Putamen (tissue), 1 donor: ENCODE results near the gene TUBB1.
"Not testable (repeated sequence)": the region's sequence is repeated elsewhere in the genome, so short reads cannot be mapped to it uniquely, and the experiment has no call there.

ENCODE experiments used
- DNase-seq: peaks from one replicate; pipeline ENCODE4 v3.0.0-alpha.2; 2016; ENCODE audit warnings: low spot score

The TUBB1 gene

GRCh38 chr20:59006167-59006863 lies 12.9 kb upstream of the TUBB1 start:
- DNase-seq, result no peak

GRCh38 chr20:59006864-59007664 lies 12.2 kb upstream of the TUBB1 start, which contains the start of gene CTSZ:
CTSZ (minus strand) TSS chr20:59007254; CDS start chr20:59007128, 126 bp downstream.
- DNase-seq, result no peak

- no peak for DNase-seq
Observed at GRCh38 chr20:59007665-59008511, 11.3 kb upstream of the TUBB1 start.

- no peak for DNase-seq
Observed at GRCh38 chr20:59008715-59009336, 10.4 kb upstream of the TUBB1 start.

- DNase-seq, result no peak
Observed at GRCh38 chr20:59010321-59010994, 8.8 kb upstream of the TUBB1 start.

- DNase-seq, result no peak
Observed at GRCh38 chr20:59010995-59011873, 8.0 kb upstream of the TUBB1 start.

DNA sequence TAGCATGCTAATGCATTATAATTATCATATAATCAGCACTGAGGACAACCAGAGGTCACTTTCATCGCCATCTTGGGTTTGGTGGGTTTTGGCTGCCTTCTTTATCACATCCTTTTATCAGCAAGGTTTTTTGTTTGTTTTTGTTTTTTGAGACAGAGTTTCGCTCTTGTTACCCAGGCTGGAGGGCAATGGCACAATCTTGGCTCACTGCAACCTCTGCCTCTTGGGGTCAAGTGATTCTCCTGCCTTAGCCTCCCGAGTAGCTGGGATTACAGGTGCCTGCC lies 7.4 kb upstream of the TUBB1 start:
- DNase-seq, result not testable (repeated sequence)

DNA sequence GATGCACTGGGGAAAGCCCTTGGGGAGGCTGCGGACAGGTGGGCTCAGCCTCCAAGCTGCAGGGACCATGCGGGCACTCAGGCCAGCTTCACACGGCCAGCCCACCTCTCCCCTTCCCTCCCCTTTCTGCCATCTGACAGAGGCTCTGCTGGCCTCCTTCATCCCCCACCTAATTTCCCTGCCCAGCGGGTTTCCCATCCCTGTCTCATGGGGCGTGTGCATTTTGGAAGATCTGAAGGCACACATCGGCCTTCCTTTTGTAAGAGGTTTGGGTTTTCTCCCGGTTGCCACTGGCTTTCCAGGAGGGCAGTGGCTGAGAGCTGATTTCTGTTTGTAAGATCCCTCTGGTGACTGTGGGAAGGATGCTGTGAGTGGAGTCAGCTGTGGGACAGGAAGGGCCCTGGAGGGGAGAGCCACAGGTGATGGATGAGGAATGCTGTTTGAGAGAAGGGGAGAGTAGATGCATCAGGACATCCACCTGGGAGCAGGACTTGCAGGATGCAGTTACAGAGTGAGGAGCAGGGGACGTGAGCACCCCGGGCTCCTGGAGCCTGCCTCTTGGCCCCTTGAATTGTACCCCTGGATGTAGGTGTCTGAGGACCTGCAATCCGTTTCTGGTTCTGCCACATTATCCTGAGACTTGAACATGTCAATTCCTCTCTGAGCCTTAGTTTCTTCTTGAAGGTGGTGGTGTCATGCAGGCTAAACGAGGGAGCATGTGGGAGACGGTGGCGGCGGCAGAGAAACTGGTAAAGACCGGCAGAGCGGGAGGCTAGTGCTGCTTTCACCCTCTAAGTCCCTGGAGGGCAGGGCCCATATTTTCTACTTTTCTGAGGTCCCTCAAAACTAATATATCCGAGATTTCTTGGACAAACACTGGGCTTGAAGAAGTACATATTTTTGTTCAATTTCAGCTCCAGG lies 5.9 kb upstream of the TUBB1 start:
- no peak for DNase-seq

DNA sequence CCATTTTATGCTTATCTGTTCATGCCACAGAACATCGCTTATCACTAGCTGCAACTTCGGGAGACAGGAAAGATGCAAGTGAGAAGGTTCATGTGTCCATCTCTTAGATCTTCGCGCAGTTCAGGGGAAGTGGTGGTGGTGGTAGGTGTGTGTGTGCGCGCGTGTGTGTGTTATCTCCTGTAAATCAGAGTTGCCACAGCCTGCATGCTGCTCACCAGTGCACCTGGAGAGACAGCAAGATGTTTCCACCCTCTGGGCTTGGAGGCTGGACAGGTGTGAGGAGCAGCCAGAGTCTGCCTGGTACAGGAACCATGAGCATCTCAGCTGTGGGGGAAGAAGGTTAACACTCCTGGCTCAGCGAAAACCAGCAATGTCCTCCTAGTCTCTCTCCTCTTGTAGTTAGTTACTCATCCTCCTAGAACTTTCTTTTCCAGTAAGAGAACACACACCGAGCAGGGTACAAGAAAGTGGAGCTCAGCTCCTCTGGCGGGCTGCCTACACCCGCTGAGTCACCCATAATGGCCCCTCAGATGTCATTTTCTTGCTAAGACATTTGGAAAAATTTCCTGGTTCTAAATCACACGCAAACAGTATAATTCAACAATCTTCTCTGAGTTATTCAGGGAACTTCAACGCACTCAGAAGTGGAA lies 5.1 kb upstream of the TUBB1 start:
- peak; percentile 54 for DNase-seq

DNA sequence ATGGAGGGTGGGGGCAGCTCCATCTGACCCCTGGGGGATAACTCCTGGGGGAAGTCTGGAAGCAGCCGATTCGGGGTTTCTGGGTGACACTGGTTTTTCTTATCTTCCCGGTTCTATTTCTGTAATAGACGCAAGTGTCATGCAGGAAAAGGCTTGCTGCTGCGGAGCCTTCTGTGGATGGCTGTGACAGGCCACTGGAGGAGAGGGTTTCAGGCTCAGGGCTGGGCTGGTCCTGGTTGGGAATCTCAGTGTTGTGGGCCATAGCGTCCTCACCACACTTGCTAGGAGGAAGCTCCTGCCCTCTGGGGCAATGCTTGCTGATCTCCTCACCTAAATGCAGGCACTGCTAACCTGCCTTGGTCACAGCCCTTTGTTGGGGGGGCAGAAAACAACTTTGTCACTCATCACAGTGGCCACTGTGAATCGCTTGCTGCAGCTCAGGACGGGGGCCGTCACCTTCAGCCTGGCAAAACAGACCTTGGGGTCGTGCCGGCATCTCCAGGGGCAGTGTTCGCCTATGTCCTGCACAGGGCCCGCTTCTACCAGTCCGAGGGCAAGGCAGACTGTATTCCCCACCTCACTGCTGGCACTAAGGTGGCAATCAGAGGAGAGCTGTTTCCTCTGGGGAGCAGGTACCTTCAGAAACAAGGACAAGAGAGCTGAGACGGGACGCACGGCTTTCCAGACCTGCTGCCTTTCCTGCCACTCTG lies 4.4 kb upstream of the TUBB1 start:
- DNase-seq, result no peak

DNA sequence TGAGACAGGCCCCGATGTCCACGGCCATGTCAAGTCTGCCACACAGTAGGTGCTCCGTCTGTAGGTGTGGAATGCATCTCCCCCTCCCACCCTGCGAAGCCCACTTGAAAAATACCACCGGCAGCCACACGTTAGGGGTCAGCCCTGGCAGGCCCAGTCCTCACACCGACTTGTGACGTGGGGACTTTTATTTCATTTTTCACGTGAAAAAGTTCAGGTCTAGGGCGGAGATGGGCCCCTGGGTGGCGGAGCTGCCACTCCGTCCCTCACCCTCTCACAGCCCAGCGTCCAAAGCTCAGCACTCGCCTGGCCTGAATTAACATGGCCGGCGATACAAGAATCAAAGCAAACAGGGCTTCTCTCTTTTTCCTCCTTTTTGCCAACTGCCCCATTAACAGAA lies 3.8 kb upstream of the TUBB1 start:
- no peak for DNase-seq

GRCh38 chr20:59015812-59016711 lies 3.2 kb upstream of the TUBB1 start:
- no peak for DNase-seq

- no peak for DNase-seq
Observed at GRCh38 chr20:59016795-59017492, 2.3 kb upstream of the TUBB1 start.

GRCh38 chr20:59017493-59018231 lies 1.6 kb upstream of the TUBB1 start:
- DNase-seq, result no peak

DNA sequence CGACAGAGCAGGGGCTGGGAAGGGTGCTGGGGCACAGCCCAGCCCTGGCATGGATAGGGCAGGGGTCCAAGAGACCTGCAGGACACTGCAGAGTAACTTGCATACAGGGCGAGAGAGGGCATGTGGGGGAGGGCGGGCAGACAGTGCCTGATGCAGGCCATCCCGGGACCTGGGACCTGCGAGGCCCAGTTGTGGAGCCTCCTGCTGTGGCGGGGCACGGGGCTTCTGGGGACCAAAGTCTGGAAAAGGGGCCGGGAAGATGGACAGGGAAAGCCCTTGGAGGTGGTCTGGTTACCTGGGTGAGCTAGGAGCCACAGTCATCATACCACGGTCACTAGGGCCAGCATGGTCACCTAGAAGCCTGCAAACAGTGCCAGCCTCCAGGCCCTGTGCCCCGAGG lies 412 bp upstream of the TUBB1 start:
- no peak for DNase-seq

- DNase-seq, result no peak
Observed at GRCh38 chr20:59020938-59021551, 1.8 kb downstream of the TUBB1 start.
